Diencephalon (tissue), 1 donor: ENCODE results near the gene DNAJB2. TPM values are rescaled to one million over a fixed set of nuclear protein-coding genes. Genes with fewer than 3 reads are reported as not detected.

ENCODE experiments used
- small RNA-seq: library from RNA; depleted of rRNA; stranded (forward); fragments of <200 nt; gene quantifications from one replicate; pipeline ENCODE3, GENCODE V24; 2014
- total RNA-seq: library from RNA; depleted of rRNA; stranded (reverse); fragments of >200 nt; gene quantifications from one replicate; pipeline ENCODE4 v1.2.3, GENCODE V29; 2014

DNAJB2 gene
- total RNA-seq, result 91.6 TPM

DNA sequence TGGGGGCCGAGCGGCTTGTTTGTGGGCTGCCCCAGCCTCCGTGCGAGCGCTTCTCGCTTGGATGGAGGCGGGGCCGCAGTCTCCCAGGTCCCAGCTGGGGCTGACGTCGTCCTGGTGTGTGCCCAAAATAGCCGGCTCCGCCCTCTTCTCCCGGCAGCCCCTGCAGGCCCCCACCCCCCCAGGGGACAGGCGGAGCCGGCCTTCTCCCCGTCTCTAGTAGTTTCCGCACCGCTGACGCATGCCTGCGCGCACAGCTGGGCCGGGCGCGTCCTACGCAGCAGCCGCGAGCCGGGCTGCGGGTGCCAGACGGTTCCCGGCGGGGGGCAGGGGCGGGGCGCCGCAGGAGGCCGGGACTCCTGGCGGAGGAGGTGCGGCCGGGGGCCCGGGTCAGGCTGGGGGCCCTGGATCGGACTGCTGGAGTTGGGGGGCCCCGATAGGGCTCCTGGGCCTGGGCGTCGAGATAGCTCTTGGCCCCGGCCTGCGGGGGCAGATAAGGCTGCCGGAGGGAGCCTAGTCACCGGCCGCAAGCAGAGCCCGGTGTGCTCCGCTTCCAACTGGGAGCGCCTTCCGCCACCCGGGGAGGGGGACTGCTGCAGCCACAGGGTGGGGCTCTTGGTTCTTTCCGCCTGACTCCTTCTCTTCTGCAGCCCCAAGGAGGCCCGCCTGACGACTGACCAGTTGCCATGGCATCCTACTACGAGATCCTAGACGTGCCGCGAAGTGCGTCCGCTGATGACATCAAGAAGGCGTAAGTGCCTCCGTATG lies at the start of gene DNAJB2:
DNAJB2 (plus strand) TSS at position 216 of the 765 bp plus-strand sequence; CDS start at position 684, 468 bp downstream.

GRCh38 chr2:219245148-219245898 lies 33.8 kb upstream of the DNAJB2 start, which contains the start of the genes GLB1L and STK16:
Gene GLB1L (minus strand): TSS chr2:219245444. CDS start chr2:219243573, 1,871 bp downstream.
Gene STK16 (plus strand): TSS chr2:219245479. CDS start chr2:219246000, 521 bp downstream.

GRCh38 chr2:219252900-219253752 lies 26.0 kb upstream of the DNAJB2 start, which contains the start of gene TUBA4B:
Gene TUBA4B (plus strand): TSS chr2:219253243. CDS start chr2:219253408, 165 bp downstream.

DNA sequence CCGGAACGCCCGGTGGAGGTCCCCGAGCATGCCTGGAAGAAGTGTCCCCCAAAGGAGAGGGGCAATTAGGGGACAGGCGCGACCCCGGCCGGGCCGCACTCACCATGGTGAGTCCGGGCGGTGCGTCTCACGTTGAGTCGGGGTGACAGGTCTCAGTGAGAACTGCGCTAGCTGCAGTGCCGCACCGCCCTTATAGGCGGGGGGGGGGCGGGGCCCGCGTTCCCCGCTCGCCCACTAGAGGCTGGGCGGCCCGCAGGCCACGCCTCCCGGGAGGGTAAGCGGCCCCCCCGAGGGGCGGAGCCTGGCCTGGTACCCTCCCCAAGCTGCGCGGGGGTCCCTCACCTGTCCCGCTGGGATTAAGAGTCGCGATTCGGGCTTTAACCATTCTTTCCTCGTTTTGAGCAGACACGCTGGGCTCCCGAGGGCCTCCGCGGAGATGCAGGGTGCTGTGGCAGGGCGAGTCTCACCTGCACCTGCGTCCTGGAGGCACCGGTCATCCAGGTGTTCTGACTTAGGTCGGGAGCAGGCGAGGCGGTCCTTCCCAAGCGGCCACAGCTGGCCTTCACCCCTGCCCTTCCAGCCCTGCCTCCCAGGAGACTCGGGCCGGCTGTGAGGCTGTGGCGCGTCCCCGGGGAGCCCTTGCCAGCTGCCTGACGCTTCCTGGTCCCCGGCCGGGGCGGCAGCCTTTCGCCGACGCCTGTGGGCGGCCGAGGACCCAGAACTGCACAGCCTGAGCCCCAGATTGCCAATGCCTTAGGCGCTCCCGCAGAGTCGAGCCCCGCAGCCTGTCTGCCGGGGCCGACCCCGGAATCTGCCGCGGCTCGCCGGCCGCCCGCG lies 25.2 kb upstream of the DNAJB2 start, which contains the start of gene TUBA4A:
TUBA4A (minus strand) TSS at position 166 of the 837 bp plus-strand sequence; CDS start at position 106, 60 bp downstream.

DNA sequence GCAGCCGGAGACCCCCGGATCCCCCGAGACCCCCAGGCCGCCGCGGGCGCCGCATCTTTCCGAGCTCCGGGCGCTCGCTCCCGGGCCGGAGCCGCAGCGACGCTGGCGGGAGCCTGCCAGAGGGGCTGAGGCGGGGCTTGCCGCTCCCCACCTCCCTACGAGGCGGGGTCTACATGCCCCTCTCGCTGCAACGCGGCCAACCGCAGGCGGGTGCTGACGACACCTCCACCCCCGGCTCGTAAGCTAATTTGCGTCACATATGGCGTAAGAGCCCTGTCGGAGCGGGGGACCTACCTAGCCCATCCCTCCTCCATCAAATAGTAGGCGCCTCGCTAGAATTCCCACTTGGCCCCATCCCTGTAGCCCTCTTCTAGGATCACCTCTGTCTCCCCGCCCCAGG lies 30.1 kb downstream of the DNAJB2 start, which contains the start of gene PTPRN:
PTPRN (minus strand) TSS at position 124 of the 400 bp plus-strand sequence; CDS start at position 55, 69 bp downstream.

DNA sequence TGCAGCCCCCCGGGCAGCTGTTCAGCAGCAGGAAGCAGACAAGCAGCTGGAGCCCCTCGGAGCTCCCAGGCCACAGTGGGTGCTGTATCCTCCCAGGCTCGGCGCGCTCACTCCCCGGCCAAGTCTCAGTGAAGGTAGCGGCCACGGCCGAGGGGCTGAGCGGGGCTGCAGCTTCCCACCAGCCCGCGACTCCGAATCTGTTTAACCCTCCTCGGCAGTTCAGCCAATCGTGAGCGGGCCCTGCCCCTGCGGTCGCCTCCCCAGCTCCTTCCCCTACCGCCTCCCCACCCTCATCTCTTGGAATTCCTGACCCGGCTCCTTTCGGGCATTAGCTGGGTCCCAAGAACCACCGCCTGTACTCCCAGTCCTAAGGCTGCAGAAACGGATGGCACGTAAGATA lies 53.4 kb downstream of the DNAJB2 start, which contains the start of gene RESP18:
RESP18 (minus strand) TSS at position 203 of the 400 bp plus-strand sequence.

Small RNA genes lying within 50 kb of the gene (small RNA-seq; reads per million reads assigned to genes)
- gene MIR153-1, result 6.9 reads per million, percentile 92 among the genes with 10 or more reads in this experiment

Other genes with a start within 250 kb of the DNAJB2 start
- 2.3 TPM for gene CFAP65, start 237.8 kb upstream of the DNAJB2 start, total RNA-seq
- 0.69 TPM for gene IHH, start 218.4 kb upstream of the DNAJB2 start, total RNA-seq
- 10.1 TPM for gene NHEJ1, start 118.6 kb upstream of the DNAJB2 start, total RNA-seq
- gene SLC23A3, start 109.3 kb upstream of the DNAJB2 start, total RNA-seq, result 0.23 TPM
- 27.2 TPM for gene CNPPD1, start 102.4 kb upstream of the DNAJB2 start, total RNA-seq
- gene RETREG2, start 101.1 kb upstream of the DNAJB2 start, total RNA-seq, result 85.6 TPM
- gene ZFAND2B, start 72.6 kb upstream of the DNAJB2 start, total RNA-seq, result 12.5 TPM
- gene ABCB6, start 60.4 kb upstream of the DNAJB2 start, total RNA-seq, result 30.0 TPM
- gene ATG9A, start 49.7 kb upstream of the DNAJB2 start, total RNA-seq, result 31.8 TPM
- gene ANKZF1, start 49.6 kb upstream of the DNAJB2 start, total RNA-seq, result 29.3 TPM
- gene GLB1L, start 33.9 kb upstream of the DNAJB2 start, total RNA-seq, result 10.1 TPM
- 15.5 TPM for gene STK16, start 33.9 kb upstream of the DNAJB2 start, total RNA-seq
- 1.2 TPM for gene TUBA4B, start 26.1 kb upstream of the DNAJB2 start, total RNA-seq
- 16.4 TPM for gene TUBA4A, start 25.4 kb upstream of the DNAJB2 start, total RNA-seq
- 66.9 TPM for gene PTPRN, start 30.0 kb downstream of the DNAJB2 start, total RNA-seq
- gene RESP18, start 53.4 kb downstream of the DNAJB2 start, total RNA-seq, result 1.8 TPM
- gene DNPEP, start 108.5 kb downstream of the DNAJB2 start, total RNA-seq, result 21.0 TPM
- 1.4 TPM for gene DES, start 139.0 kb downstream of the DNAJB2 start, total RNA-seq
- gene SPEG, start 155.5 kb downstream of the DNAJB2 start, total RNA-seq, result 18.2 TPM
- 13.4 TPM for gene GMPPA, start 219.5 kb downstream of the DNAJB2 start, total RNA-seq
- gene ASIC4, start 235.1 kb downstream of the DNAJB2 start, total RNA-seq, result 10.4 TPM